Breast epithelium (tissue), 4 donors: ENCODE measurements around the gene RSPRY1. TPM values are rescaled to one million over a fixed set of nuclear protein-coding genes. Genes with fewer than 3 reads are reported as not detected.
"Not testable (repeated sequence)": the region's sequence is repeated elsewhere in the genome, so short reads cannot be mapped to it uniquely, and the experiment has no call there.

ENCODE experiments used
- DNase-seq, 2 donors: peaks; one replicate each; pipeline ENCODE4 v3.0.0-alpha.2; 2019; ENCODE audit warnings: low spot score in 2 of 2
- H3K27ac ChIP-seq, 2 donors: fragments of 200-600 bp; sonication (generic) in 1 of 2; one replicate each; pipeline ENCODE4 v1.5.1; 2016 to 2019; ENCODE audit warnings: mild to moderate bottlenecking in 1 of 2
- H3K27me3 ChIP-seq, 2 donors: fragments of 200-600 bp; sonication (generic) in 1 of 2; one replicate each; pipeline versions ENCODE4 v1.5.1 to v1.6.0; 2017 to 2019; ENCODE audit warnings: control low read depth in 1 of 2, mild to moderate bottlenecking in 1 of 2
- H3K36me3 ChIP-seq: fragments of 200-600 bp; one replicate; pipeline ENCODE4 v1.5.1; 2019
- H3K4me1 ChIP-seq, 2 donors: fragments of 200-600 bp; sonication (generic); one replicate each; pipeline ENCODE4 v1.5.1; 2016 to 2019; ENCODE audit warnings: control low read depth in 1 of 2
- H3K4me3 ChIP-seq, 3 donors: fragments of 200-600 bp; sonication (generic); 1 replicate in 2 of 3; 2 replicates in 1 of 3; pipeline ENCODE4 v1.5.1; 2016 to 2019; ENCODE audit warnings: mild to moderate bottlenecking in 3 of 3, moderate library complexity in 2 of 3
- H3K9me3 ChIP-seq, 2 donors: fragments of 200-600 bp; sonication (generic) in 1 of 2; one replicate each; pipeline ENCODE4 v1.5.1; 2016 to 2019; ENCODE audit warnings: control low read depth in 1 of 2
- POLR2A ChIP-seq: fragments of 450-650 bp; IDR thresholded peaks from one replicate; pipeline ENCODE4 v1.6.1; 2016; ENCODE audit warnings: antibody characterized with exemption, mild to moderate bottlenecking, moderate library complexity
- POLR2AphosphoS5 ChIP-seq, 3 donors: sonication (generic); formaldehyde crosslinking; IDR thresholded peaks; one replicate each; pipeline ENCODE4 v1.6.1; 2017; ENCODE audit warnings: antibody characterized with exemption in 3 of 3
- intact Hi-C: fragments of 100-400 bp; cut with DNase I; formaldehyde crosslinking; loops from one replicate; pipeline ENCODE4 v1.15.1; 2023; ENCODE audit warnings: low total_unique reads
- total RNA-seq, 3 donors: library from RNA; depleted of rRNA; stranded (reverse); fragments of >200 nt; gene quantifications; one replicate each; pipeline ENCODE4 v1.1.0, GENCODE V29; 2016
- TF ChIP-seq, protein P1 (sequence below), 3 donors: fragments of 450-650 bp; IDR thresholded peaks; one replicate each; pipeline ENCODE4 v1.5.1; 2016 to 2017; ENCODE audit warnings: antibody characterized with exemption in 3 of 3, mild to moderate bottlenecking in 3 of 3, moderate library complexity in 3 of 3

The RSPRY1 gene
- total RNA-seq, 3 donors from 2014 or later: 26.4 to 52.4 (median 34.4) TPM

- H3K27me3 ChIP-seq: no peaks in the 10 kb centered on the region
- H3K4me3 ChIP-seq: no peak overlapping the region
- TF ChIP-seq POLR2AphosphoS5 (IDR thresholded peaks at IDR 0.05): no peak
- TF ChIP-seq POLR2A: no peak
- TF ChIP-seq, protein P1, sequence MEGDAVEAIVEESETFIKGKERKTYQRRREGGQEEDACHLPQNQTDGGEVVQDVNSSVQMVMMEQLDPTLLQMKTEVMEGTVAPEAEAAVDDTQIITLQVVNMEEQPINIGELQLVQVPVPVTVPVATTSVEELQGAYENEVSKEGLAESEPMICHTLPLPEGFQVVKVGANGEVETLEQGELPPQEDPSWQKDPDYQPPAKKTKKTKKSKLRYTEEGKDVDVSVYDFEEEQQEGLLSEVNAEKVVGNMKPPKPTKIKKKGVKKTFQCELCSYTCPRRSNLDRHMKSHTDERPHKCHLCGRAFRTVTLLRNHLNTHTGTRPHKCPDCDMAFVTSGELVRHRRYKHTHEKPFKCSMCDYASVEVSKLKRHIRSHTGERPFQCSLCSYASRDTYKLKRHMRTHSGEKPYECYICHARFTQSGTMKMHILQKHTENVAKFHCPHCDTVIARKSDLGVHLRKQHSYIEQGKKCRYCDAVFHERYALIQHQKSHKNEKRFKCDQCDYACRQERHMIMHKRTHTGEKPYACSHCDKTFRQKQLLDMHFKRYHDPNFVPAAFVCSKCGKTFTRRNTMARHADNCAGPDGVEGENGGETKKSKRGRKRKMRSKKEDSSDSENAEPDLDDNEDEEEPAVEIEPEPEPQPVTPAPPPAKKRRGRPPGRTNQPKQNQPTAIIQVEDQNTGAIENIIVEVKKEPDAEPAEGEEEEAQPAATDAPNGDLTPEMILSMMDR (IDR thresholded peaks at IDR 0.05): no peak
- no peaks in the 10 kb centered on the region for H3K36me3 ChIP-seq
- DNase-seq: no peak
- no peak overlapping the region for H3K27ac ChIP-seq
- no peaks in the 10 kb centered on the region for H3K9me3 ChIP-seq
- intact Hi-C loops: no loop called here
- H3K4me1 ChIP-seq: peaks cover 0 to 6% of the 10 kb centered on the region in 2 donors
Observed at GRCh38 chr16:57196286-57196685, 10.2 kb downstream of the RSPRY1 start.

DNA sequence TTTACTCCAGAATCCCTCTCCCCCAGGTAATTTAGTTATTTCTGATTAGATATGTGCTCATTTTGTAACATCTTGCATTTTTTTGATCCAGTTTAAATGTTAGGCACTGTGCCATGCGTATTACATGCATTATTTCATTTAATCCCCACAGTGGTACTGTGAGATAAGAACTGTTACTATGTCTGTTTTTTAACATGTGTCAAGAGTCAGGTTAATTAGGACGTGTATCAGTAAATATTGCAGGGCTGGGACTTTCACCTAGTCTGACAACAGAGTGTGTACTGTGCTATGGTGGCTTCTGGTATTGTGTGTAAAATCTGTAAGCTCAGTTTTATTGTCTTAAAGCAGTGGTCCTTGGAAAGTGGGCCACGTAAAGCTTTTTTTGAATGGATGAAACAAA is 10.6 kb downstream of the RSPRY1 start:
- H3K36me3 ChIP-seq: no peaks in the 10 kb centered on the region
- no peak for DNase-seq
- H3K4me3 ChIP-seq: no peak overlapping the region
- H3K27ac ChIP-seq: no peak overlapping the region
- intact Hi-C loops: no loop called here
- TF ChIP-seq POLR2A (no peak), POLR2AphosphoS5 (IDR thresholded peaks at IDR 0.05) (no peak)
- TF ChIP-seq, protein P1 (IDR thresholded peaks at IDR 0.05): no peak
- no peaks in the 10 kb centered on the region for H3K9me3 ChIP-seq
- peaks cover 0 to 2% of the 10 kb centered on the region in 2 donors for H3K4me1 ChIP-seq
- H3K27me3 ChIP-seq: no peaks in the 10 kb centered on the region

DNA sequence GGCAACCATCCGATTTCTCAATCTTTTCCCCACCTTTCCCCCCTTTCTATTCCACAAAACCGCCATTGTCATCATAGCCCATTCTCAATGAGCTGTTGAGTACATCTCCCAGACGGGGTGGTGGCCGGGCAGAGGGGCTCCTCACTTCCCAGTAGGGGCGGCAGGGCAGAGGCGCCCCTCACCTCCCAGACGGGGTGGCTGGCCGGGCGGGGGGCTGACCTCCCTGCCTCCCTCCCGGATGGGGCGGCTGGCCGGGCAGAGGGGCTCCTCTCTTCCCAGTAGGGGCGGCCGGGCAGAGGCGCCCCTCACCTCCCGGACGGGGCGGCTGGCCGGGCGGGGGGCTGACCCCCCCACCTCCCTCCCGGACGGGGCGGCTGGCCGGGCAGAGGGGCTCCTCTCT is 14.2 kb downstream of the RSPRY1 start:
- H3K27me3 ChIP-seq, DNase-seq, H3K4me1 ChIP-seq, H3K27ac ChIP-seq, H3K4me3 ChIP-seq, intact Hi-C loops, H3K36me3 ChIP-seq, H3K9me3 ChIP-seq: not testable (repeated sequence)

- H3K27ac ChIP-seq, DNase-seq, intact Hi-C loops, H3K4me1 ChIP-seq, H3K9me3 ChIP-seq, H3K27me3 ChIP-seq, H3K36me3 ChIP-seq, H3K4me3 ChIP-seq: not testable (repeated sequence)
Observed at GRCh38 chr16:57200926-57201325, 14.8 kb downstream of the RSPRY1 start.

DNA sequence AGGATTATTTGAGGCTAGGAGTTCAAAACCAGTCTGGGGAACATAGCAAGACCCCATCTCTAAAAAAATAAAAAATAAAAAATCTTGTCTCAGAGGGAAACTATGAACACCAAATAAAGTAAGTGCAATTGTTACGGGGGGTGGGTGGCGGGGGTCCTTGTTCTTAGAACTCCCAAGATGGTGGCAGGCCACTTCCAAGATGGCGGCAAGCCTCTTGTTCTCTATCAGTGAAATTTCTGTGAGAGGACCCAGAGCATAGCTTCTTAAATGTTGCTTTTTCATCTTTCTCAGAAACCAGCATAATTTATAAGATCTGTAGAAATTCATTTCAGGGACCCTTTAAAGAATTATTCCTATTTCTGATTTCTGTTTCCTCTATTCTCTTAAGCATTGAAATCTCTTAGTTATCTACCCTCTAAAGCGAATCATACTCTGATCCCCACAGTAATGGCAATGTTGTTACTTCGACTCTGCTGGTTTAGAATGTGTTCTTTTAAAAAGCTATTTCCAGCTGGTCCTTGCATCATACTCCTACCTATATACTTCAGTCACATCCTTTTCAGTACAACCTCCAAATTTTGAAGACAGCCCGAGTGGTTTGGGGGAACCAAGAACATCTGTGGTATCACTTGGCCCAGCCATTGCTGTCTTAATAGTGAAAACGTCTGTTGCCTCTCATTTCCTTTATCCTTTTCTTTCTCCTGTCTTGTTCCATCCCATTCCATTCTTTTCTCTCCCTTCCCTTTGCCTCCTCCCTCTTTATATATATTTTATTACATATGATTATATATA is 16.2 kb downstream of the RSPRY1 start:
- Histone ChIP-seq H3K27me3 (no peaks in the 10 kb centered on the region), H3K9me3 (no peaks in the 10 kb centered on the region), H3K36me3 (no peaks in the 10 kb centered on the region), H3K27ac (no peak overlapping the region), H3K4me3 (no peak overlapping the region), H3K4me1 (no peaks in the 10 kb centered on the region)
- no peak for DNase-seq
- intact Hi-C loops: no loop called here
- TF ChIP-seq POLR2A (no peak), POLR2AphosphoS5 (IDR thresholded peaks at IDR 0.05) (no peak)
- TF ChIP-seq, protein P1 (IDR thresholded peaks at IDR 0.05): no peak

DNA sequence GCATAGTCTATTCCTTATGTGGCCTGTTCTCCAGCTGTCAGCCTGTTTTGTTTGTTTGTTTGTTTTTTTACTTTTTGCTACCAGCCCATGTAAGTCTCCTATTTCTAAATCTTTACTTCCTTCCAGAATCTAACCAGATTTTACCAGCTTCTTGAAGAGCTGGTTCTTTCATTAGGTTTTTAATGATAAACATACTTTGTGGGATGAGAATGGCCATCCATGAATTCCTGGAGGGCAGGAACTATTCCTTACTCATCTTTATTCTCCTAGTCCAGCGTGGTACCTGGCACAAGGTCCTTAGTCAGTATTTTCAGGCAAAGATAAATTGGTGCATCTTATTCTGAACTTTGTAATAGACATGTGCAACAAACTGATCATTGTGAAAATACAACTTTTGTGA is 17.3 kb downstream of the RSPRY1 start:
- Histone ChIP-seq H3K4me3 (no peak overlapping the region), H3K27me3 (no peaks in the 10 kb centered on the region), H3K9me3 (no peaks in the 10 kb centered on the region), H3K4me1 (no peaks in the 10 kb centered on the region), H3K36me3 (no peaks in the 10 kb centered on the region), H3K27ac (no peak overlapping the region)
- intact Hi-C loops: no loop called here
- no peak for TF ChIP-seq POLR2AphosphoS5 (IDR thresholded peaks at IDR 0.05)
- TF ChIP-seq, protein P1 (IDR thresholded peaks at IDR 0.05): no peak
- no peak for TF ChIP-seq POLR2A
- DNase-seq: no peak
